Measurements from ENCODE around the gene KIF6. TPM values are rescaled to one million over a fixed set of nuclear protein-coding genes. Genes with fewer than 3 reads are reported as not detected.

The KIF6 gene
- polyA plus RNA-seq, 5 donors = 2.4 to 3.9 (median 2.6) TPM

DNA sequence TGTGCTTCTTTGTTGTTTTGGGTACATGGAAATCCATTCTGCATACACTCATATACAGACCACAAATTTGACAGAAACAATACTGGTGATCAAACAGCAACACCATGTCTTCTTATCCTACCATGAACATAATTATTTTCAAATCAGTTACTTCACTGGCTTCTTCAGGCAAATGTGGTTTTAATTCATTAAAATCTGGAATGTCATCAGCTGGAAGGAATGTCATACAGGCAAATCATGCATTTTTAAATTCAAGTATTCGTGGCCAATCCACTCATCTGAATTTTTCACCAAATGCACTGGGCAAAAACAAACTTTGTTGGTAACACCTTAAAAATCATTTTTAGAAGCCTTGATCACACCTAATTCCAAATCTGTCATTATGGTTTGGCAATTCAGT is 59.3 kb downstream of the KIF6 start:
- no peak for DNase-seq

GRCh38 chr6:39664173-39664572 is 61.0 kb downstream of the KIF6 start:
- no peak for DNase-seq

GRCh38 chr6:39657355-39658135 is 67.7 kb downstream of the KIF6 start:
- DNase-seq = no peak

GRCh38 chr6:39654121-39654520 is 71.1 kb downstream of the KIF6 start:
- DNase-seq = no peak

DNA sequence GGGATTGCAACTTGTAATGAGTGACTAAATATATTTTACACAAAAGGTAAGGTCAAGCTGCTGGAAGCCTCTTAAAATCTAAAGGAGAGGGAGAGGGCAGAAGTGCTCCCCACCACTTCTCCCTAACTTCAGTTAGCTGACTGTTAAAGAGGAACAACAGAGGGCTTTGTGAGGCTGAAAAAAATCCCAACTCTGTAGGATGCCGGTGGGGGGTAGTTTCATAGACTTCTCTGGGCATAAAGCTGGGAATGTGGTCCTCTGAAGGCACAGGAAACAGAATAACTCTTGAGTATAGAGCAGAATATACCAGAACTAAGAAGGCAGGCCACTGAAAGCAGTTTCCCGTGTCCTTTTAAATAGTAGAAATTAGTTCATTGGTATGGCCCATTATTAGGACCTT is 71.6 kb downstream of the KIF6 start:
- no peak for DNase-seq

DNA sequence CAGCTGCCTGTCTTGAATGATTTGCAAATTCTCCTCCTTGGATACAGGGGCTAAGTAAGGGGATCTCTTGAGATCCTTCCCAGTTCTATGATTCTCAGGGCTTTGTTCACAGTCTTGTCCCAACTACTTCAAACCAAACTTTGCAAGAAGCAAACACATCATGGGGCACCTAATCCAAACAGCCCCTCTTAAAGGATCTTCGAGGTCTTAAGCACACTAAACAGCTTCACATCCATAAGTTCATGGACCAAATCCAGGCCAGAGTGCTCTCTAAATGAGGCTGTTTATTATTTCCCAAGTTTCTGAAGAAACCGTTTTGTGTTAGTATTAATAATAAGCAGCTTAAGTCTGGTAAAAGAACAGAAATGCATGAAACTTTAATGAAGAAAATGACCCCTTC is 75.2 kb downstream of the KIF6 start:
- DNase-seq = peak; percentile 24 to 43

- DNase-seq = no peak
Observed at GRCh38 chr6:39646751-39647420, 78.3 kb downstream of the KIF6 start.

GRCh38 chr6:39642270-39642669 is 82.9 kb downstream of the KIF6 start:
- DNase-seq = no peak

GRCh38 chr6:39638126-39638822 is 86.9 kb downstream of the KIF6 start:
- no peak for DNase-seq

DNA sequence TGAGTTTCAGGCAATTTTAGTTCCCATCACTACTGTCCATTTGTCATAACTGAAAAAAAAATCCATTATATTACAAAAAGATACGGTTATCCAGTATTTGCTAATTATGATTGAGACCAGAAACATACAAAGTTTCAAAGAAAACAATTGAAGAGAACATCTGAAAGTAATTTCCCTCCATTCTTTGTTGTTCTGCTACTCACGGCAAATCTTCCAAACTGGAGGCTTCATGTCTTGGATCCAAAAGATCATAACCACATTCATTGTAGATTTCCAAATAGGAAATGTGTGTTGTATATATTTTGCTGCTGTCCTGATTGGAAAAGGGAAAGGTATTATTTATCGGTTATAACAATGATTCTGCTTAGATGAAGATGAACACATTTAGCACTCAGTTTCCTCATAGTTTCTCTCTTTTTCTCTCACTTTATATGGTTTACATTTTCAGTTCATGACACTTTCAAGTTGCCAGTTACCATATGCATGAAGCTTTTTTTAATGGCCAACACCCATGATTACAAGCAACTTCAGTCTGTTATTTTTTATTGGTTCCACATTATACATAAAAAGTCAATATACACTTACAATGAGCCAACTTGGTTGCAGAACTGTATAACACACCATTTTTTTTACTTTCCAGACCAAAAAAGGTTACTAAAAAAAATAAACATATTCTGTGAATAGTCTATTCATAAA is 90.4 kb downstream of the KIF6 start:
- DNase-seq = no peak

DNA sequence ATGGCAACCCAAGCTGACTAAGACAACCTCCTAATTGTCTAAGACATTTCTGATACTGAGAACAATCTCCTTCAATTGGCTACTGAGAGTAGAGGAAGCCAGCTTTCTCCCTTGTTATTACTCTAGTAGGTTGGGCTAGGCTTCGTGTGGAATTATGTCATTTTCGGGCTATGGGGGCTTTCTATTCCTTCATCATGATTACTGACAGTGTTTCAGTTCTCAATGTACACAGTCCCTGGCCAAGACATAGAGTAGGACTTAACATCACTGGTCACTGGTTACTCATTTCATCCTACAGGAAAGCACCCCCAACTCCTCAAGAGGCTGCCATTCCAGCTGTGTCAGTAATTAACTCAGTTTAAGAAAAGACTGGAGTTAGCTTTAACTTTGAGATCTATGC is 100.0 kb downstream of the KIF6 start:
- DNase-seq = no peak

DNA sequence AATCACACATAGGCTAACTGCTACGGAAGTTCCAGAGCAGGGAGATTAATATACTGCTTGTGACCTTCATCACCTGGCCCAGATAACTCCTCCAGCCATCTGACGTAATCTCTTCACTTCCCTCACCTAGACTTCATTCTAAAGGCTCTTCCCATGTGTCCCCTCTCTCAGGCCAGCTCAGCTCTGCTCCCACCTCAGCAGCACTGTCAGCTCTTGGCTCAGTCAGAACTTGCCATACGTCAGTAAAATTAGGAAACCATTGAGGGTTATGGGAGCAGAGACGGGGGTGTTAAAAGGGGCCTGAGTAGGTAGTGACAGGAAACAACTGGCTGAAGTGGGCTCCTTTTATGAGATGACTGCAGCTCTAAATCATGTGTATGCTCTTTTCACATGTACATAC is 101.5 kb downstream of the KIF6 start:
- no peak for DNase-seq

DNA sequence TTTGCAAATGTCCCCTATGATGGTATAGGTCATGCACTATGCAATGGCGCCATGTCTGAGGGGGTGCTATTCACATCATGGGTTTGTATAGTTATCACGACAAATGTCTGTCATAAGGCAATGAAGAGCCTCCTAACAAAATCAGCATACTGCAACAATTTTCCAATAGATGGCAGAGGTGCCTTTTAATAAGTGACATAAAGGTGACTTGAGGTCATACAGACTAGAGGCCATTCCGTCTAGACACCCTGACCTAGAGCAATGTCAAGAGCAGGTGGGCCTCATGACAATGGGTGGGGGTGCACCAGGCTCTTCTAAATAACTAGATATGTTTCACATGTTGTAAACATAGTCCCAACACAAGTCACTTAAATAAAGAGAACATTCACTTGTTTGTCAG is 107.7 kb downstream of the KIF6 start:
- DNase-seq = no peak

DNA sequence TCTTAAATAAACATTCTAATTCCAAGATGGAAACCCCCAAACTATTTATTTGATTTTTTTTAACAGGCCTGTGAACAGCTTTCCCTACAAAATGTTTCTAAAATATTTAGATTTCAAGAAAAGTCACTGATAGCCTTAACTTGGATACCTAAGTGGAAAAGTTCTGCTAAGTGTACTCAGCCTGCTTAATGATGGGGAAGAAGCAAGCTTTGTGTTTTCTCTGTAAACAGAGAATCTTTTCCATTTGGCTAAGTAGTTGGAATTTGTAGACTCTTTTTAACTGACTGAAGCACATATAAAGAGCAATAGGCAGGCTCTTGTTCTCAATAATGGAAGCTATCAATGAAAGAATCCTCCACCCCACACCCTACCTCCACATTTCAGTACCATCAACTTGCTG is 108.2 kb downstream of the KIF6 start:
- DNase-seq = no peak

- no peak for DNase-seq
Observed at GRCh38 chr6:39615622-39616021, 109.6 kb downstream of the KIF6 start.

DNA sequence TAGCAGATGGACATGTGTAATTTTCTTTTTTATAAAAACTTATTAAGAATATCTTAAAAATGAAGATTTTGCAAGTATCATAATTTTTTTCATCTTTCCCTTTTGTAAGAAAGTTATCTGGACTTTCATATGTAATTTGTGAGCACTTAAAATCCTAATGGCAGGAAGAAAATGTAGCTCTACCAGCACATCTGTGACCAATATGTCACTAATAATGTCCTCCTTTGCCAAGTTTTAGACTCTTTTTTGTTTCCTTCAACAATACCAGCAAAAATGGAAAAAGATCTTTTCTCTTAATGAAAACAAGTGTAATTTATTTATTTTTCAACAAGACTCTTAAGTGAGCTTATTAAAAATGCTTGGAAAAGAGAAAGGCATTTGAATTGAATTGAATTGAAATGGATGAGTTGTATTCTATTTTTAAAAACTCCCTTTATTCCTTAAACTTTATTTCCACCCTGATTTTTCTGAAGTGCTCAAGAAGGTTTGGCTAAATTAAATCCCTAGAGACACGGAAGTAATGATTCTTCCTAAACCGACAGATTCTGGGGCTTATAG is 110.7 kb downstream of the KIF6 start:
- DNase-seq = no peak

- DNase-seq = peak; percentile 61 to 65
Observed at GRCh38 chr6:39610221-39610620, 115.0 kb downstream of the KIF6 start.

GRCh38 chr6:39608652-39609345 is 116.4 kb downstream of the KIF6 start:
- no peak for DNase-seq

DNA sequence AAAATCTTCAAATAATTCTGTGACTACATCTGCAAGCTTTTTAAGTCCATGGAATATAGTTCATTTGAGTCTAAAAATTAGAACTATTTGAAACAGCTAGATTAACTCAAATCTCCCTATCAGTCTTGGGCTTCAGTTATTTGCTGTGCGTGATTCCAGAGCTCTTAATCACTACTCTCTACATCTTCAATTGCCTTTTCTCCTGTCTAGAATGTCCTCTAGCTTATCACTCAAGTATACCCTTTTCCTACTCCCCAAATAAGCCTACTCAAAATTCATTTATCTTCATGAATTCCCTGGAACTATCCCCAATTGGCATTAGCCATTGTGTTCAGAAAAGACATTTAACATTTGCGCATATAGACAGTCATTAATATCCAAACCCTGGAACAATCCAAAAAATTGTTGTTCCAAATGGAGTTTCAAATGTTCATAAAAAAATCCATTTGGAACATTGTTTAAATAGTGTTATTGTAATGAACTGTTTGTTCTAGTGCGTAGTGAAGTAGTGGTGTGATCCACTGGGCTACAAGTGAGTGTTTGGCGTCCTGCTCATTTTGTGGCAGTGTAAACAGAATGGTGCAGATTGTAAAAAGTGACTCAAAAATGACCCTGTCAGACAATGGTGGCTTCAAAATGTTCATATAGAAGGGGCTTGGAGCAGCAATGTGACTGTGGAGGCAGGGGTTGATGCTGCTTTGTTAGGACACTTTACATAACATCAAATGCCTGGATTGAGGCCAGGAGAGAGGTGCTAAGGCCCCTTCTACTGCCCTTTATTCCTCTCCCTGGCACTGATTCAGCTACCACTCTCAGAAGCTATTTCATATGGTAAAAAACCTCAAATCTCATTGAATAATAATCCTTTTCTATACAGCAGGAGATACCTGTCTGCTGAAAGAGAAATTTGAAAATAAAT is 122.3 kb downstream of the KIF6 start:
- DNase-seq = peak; percentile 62 to 68

DNA sequence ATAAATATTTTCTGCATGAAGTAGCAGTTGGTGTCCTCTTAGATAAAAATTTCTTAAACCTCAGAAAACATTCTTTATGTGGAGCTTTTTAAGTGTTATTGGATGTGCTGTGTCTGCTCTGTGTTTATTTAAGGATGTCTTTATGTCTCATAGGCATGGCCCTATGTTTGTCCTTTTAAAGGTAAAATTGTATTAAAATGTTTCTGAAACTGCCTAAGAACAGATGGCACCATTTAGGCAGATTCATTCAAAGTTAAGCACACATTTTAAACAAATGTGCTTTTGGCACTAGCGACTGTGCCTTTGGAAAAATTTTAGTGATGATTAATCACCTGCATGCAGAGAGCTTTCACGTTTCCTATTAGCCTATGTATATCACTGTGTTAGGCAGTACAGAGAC is 125.2 kb downstream of the KIF6 start:
- peak in 1 of 2 donors; percentile 9 for DNase-seq

All from right lung (tissue), 5 donors.